Left ventricle myocardium inferior (tissue), 1 donor: ENCODE results near the gene PAPSS1. TPM values are rescaled to one million over a fixed set of nuclear protein-coding genes. Genes with fewer than 3 reads are reported as not detected.
"Not testable (repeated sequence)": the region's sequence is repeated elsewhere in the genome, so short reads cannot be mapped to it uniquely, and the experiment has no call there.

Experiments
- DNase-seq: peaks from one replicate; pipeline ENCODE4 v3.0.0-alpha.2; 2020
- H3K27ac ChIP-seq: fragments of 200-600 bp; replicated peaks from 2 replicates; pipeline ENCODE4 v1.8.0; 2021
- H3K27me3 ChIP-seq: fragments of 200-600 bp; 2 replicates; pipeline ENCODE4 v1.8.0; 2021; ENCODE audit warnings: low read depth
- H3K36me3 ChIP-seq: fragments of 200-600 bp; 2 replicates; pipeline ENCODE4 v1.8.0; 2021
- H3K4me1 ChIP-seq: fragments of 200-600 bp; 2 replicates; pipeline ENCODE4 v1.8.0; 2021
- H3K4me3 ChIP-seq: fragments of 200-600 bp; 2 replicates; pipeline ENCODE4 v1.8.0; 2021; ENCODE audit warnings: mild to moderate bottlenecking, moderate library complexity
- H3K9me3 ChIP-seq: fragments of 200-600 bp; replicated peaks from 2 replicates; pipeline ENCODE4 v1.8.0; 2021
- CTCF ChIP-seq: fragments of 200-600 bp; IDR thresholded peaks from 2 replicates; pipeline ENCODE4 v1.8.0; 2021; ENCODE audit warnings: antibody characterized with exemption, mild to moderate bottlenecking, borderline replicate concordance
- intact Hi-C: fragments of 100-400 bp; cut with micrococcal nuclease; formaldehyde crosslinking; loops from one replicate; pipeline ENCODE4 v1.11.0; 2022
- total RNA-seq: library from RNA; stranded (reverse); fragmentation: NEBNext Ultra II Directional; extraction: Animal tissue kit (Norgen Biotek cat#: 25700); gene quantifications from one replicate; pipeline ENCODE4 v1.2.1, GENCODE V29; 2021
- donor health status: DM: no; HTN: yes; CAD: no; lungs with severe emphysema.

Gene PAPSS1
- total RNA-seq, 1 donor from 2014 or later: 10.0 TPM

GRCh38 chr4:107655289-107655688 is 64.7 kb downstream of the PAPSS1 start:
- TF ChIP-seq CTCF: no peak
- H3K27ac ChIP-seq: no peak overlapping the region
- no peaks in the 10 kb centered on the region for H3K27me3 ChIP-seq
- intact Hi-C loops: no loop called here
- no peak overlapping the region for H3K4me3 ChIP-seq
- no peaks in the 10 kb centered on the region for H3K9me3 ChIP-seq
- H3K36me3 ChIP-seq: peaks cover 45% of the 10 kb centered on the region
- no peak for DNase-seq
- H3K4me1 ChIP-seq: peaks cover 2% of the 10 kb centered on the region

DNA sequence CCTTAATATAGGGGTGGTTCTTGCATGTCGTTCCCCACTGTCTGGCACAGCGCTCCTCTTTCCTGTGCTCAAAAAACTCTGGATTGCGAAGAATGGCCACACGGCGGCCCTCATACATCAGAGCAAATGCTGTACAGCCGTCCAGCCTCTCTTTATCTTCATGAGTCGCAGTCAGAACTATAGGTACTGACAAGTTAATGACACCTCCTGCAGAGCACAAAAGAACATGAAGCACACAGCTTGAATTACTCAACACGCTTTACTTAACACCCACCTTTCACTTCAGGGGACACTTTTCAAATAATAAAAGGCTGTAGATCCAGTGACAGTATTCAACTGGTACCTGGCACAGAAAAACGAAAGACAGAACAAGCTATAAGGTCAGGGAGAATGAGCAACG is 65.3 kb downstream of the PAPSS1 start:
- Histone ChIP-seq H3K9me3 (no peaks in the 10 kb centered on the region), H3K36me3 (peaks cover 45% of the 10 kb centered on the region), H3K27ac (no peak overlapping the region), H3K4me3 (no peak overlapping the region), H3K4me1 (peaks cover 6% of the 10 kb centered on the region), H3K27me3 (no peaks in the 10 kb centered on the region)
- no peak for DNase-seq
- TF ChIP-seq CTCF: peak; percentile 26
- intact Hi-C loops: no loop called here

- intact Hi-C loops: not testable (repeated sequence)
These were observed 68.6 kb downstream of the PAPSS1 start for GRCh38 chr4:107651408-107651807.

DNA sequence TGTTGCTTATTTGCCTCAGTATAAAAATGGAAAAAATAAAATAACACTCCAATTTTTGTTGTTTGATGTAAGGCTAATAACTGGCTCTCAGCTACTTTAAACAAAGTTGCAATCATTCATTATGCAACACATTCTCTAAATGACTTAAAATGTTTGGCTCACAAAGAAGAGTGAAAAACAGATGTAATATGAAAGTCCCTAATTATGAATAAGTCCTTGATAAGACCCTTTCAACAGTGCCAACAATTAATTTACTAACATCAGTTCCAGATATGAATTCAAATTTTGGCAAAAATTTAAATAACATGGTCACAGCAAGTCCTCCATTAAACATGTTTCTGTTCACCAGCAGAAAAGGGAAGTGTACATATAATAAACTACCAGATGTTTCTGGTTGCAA is 69.8 kb downstream of the PAPSS1 start:
- no peaks in the 10 kb centered on the region for H3K27me3 ChIP-seq
- no peak overlapping the region for H3K4me3 ChIP-seq
- H3K4me1 ChIP-seq: peaks cover 6% of the 10 kb centered on the region
- no peak overlapping the region for H3K27ac ChIP-seq
- no peak for DNase-seq
- H3K36me3 ChIP-seq: peaks cover 33% of the 10 kb centered on the region
- no peak for TF ChIP-seq CTCF
- no peaks in the 10 kb centered on the region for H3K9me3 ChIP-seq
- intact Hi-C loops: no loop called here

More at GRCh38 chr4:107651408-107651807, 68.6 kb downstream of the PAPSS1 start:
- not testable (repeated sequence) for H3K27ac ChIP-seq, H3K4me1 ChIP-seq, DNase-seq, H3K4me3 ChIP-seq, H3K9me3 ChIP-seq, H3K27me3 ChIP-seq
- peaks cover 39% of the 10 kb centered on the region for H3K36me3 ChIP-seq

- H3K27ac ChIP-seq: no peak overlapping the region
- peaks cover 6% of the 10 kb centered on the region for H3K4me1 ChIP-seq
- H3K27me3 ChIP-seq: no peaks in the 10 kb centered on the region
- no peak for DNase-seq
- no peak for TF ChIP-seq CTCF
- H3K36me3 ChIP-seq: peaks cover 36% of the 10 kb centered on the region
- no peak overlapping the region for H3K4me3 ChIP-seq
- H3K9me3 ChIP-seq: no peaks in the 10 kb centered on the region
- intact Hi-C loops: no loop called here
These were observed 71.6 kb downstream of the PAPSS1 start for GRCh38 chr4:107648178-107648991.

GRCh38 chr4:107647591-107647990 is 72.4 kb downstream of the PAPSS1 start:
- H3K9me3 ChIP-seq: no peaks in the 10 kb centered on the region
- H3K27ac ChIP-seq: no peak overlapping the region
- DNase-seq: no peak
- no peaks in the 10 kb centered on the region for H3K27me3 ChIP-seq
- no peak overlapping the region for H3K4me3 ChIP-seq
- intact Hi-C loops: no loop called here
- peaks cover 6% of the 10 kb centered on the region for H3K4me1 ChIP-seq
- peaks cover 36% of the 10 kb centered on the region for H3K36me3 ChIP-seq
- TF ChIP-seq CTCF: no peak
